GM12873 (cell line): ENCODE results near the gene KMT2E.

Experiments used
- CTCF ChIP-seq: IDR thresholded peaks from 2 replicates; pipeline ENCODE4 v1.5.1; 2012; ENCODE audit warnings: low read depth, mild to moderate bottlenecking, moderate library complexity, low read length, control low read depth; ENCODE audit not compliant: insufficient read depth; ENCODE audit errors: missing control alignments

The KMT2E gene

GRCh38 chr7:105094966-105095365 lies 81.0 kb downstream of the KMT2E start:
- no peak for TF ChIP-seq CTCF

GRCh38 chr7:105096306-105096705 lies 82.3 kb downstream of the KMT2E start:
- TF ChIP-seq CTCF, result no peak

- no peak for TF ChIP-seq CTCF
Measured at GRCh38 chr7:105097619-105098018, 83.6 kb downstream of the KMT2E start.

GRCh38 chr7:105098863-105099515 lies 85.0 kb downstream of the KMT2E start:
- TF ChIP-seq CTCF, result no peak

- TF ChIP-seq CTCF, result no peak
Measured at GRCh38 chr7:105101864-105102263, 87.9 kb downstream of the KMT2E start.

GRCh38 chr7:105102557-105103352 lies 88.8 kb downstream of the KMT2E start:
- no peak for TF ChIP-seq CTCF

- no peak for TF ChIP-seq CTCF
Measured at GRCh38 chr7:105105579-105105978, 91.6 kb downstream of the KMT2E start.
